PFSK-1 (cell line): ENCODE results near the gene NECTIN4.

Experiments
- POLR2AphosphoS5 ChIP-seq: IDR thresholded peaks from 2 replicates; pipeline ENCODE4 v1.6.1; 2012; ENCODE audit warnings: low read depth, mild to moderate bottlenecking, control low read depth, low read length, moderate library complexity
- SIN3A ChIP-seq: IDR thresholded peaks from 2 replicates; pipeline ENCODE4 v1.6.1; 2012; ENCODE audit warnings: mild to moderate bottlenecking, low read length, moderate library complexity, borderline replicate concordance; ENCODE audit not compliant: insufficient read depth
- TAF1 ChIP-seq: IDR thresholded peaks from 2 replicates; pipeline ENCODE4 v1.6.1; 2012; ENCODE audit warnings: low read length, control low read depth, borderline replicate concordance; ENCODE audit not compliant: insufficient read depth

DNA sequence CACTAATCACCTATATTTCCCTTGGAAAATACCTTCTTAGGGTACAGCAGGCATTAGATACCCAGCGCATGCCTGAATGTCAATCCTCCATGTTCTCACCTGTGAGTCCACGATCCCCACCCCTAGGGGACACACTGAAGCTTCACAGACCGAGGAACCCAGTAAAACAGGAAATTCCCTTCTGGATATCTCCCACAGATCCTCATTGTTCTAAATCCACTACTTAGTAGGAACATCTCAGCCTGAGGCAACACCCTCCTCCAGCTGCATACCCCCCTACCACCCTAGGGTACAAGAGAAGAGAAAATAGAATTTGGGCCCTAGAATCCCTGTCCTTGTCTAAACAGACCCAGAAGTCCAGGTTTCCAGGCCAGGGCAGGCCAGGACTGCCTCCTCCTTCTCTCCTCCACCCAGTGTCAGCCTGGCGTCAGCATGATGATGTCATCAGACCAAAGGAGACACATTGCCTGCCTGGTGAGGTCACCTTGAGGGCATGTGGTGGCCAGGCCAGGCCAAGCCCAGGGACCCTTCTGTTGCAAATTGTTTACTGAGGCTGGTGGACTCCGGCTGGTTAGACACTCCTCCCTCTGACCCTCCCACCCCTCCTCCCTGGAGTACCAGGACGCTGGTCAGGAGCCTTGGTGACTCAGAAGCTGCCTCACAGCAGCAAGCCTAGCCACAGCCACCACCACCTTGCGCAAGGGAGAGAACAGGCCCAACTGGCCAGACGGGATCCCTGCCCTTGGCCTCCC is 6.2 kb downstream of the NECTIN4 start:
- TF ChIP-seq TAF1 (no peak), POLR2AphosphoS5 (no peak), SIN3A (no peak)
